Activated naive CD8-positive, alpha-beta T cell treated with anti-CD3 and anti-CD28 coated beads, Interleukin-2, amount 50 U/mL, for 24 hours (primary cell): ENCODE data around the gene APOB.
"Not testable (repeated sequence)": the region's sequence is repeated elsewhere in the genome, so short reads cannot be mapped to it uniquely, and the experiment has no call there.

ENCODE experiments used
- ATAC-seq: fragments of 150-1000 bp; cut with Tn5 transposase; one replicate; pipeline ENCODE4 v1.10.0; 2021
- DNase-seq: peaks from one replicate; pipeline ENCODE4 v3.0.0; 2021
- H3K27ac Mint-ChIP-seq: one replicate; pipeline ENCODE4 v1.8.0; 2021; ENCODE audit warnings: mild to moderate bottlenecking, mixed read lengths
- H3K27me3 Mint-ChIP-seq: one replicate; pipeline ENCODE4 v1.8.0; 2021; ENCODE audit warnings: mixed read lengths
- H3K36me3 Mint-ChIP-seq: one replicate; pipeline ENCODE4 v1.8.0; 2021; ENCODE audit warnings: low read depth, mixed read lengths
- H3K4me1 Mint-ChIP-seq: one replicate; pipeline ENCODE4 v1.8.0; 2021; ENCODE audit warnings: mixed read lengths
- H3K4me3 Mint-ChIP-seq: one replicate; pipeline ENCODE4 v1.8.0; 2021; ENCODE audit warnings: mild to moderate bottlenecking, moderate library complexity, mixed read lengths
- H3K9me3 Mint-ChIP-seq: one replicate; pipeline ENCODE4 v1.8.0; 2021; ENCODE audit warnings: mixed read lengths

Gene APOB

GRCh38 chr2:21030983-21031968 lies 12.6 kb downstream of the APOB start:
- no peak overlapping the region for H3K4me3 Mint-ChIP-seq
- DNase-seq (no peak), ATAC-seq (no peak)
- no peaks in the 10 kb centered on the region for H3K36me3 Mint-ChIP-seq
- no peaks in the 10 kb centered on the region for H3K9me3 Mint-ChIP-seq
- no peak overlapping the region for H3K27ac Mint-ChIP-seq
- H3K27me3 Mint-ChIP-seq: peaks cover 5% of the 10 kb centered on the region
- H3K4me1 Mint-ChIP-seq: no peaks in the 10 kb centered on the region

GRCh38 chr2:21029519-21029918 lies 14.4 kb downstream of the APOB start:
- H3K9me3 Mint-ChIP-seq: no peaks in the 10 kb centered on the region
- H3K4me3 Mint-ChIP-seq: no peak overlapping the region
- DNase-seq: no peak
- no peaks in the 10 kb centered on the region for H3K4me1 Mint-ChIP-seq
- peaks cover 2% of the 10 kb centered on the region for H3K27me3 Mint-ChIP-seq
- H3K27ac Mint-ChIP-seq: no peak overlapping the region
- no peak for ATAC-seq
- no peaks in the 10 kb centered on the region for H3K36me3 Mint-ChIP-seq

- not testable (repeated sequence) for H3K36me3 Mint-ChIP-seq, H3K4me3 Mint-ChIP-seq, H3K27me3 Mint-ChIP-seq, H3K9me3 Mint-ChIP-seq, ATAC-seq, DNase-seq, H3K4me1 Mint-ChIP-seq, H3K27ac Mint-ChIP-seq
These were observed 14.9 kb downstream of the APOB start for GRCh38 chr2:21028951-21029350.

- DNase-seq (no peak), ATAC-seq (no peak)
- no peak overlapping the region for H3K27ac Mint-ChIP-seq
- H3K4me3 Mint-ChIP-seq: no peak overlapping the region
- H3K27me3 Mint-ChIP-seq: peaks cover 2% of the 10 kb centered on the region
- H3K36me3 Mint-ChIP-seq: no peaks in the 10 kb centered on the region
- H3K9me3 Mint-ChIP-seq: no peaks in the 10 kb centered on the region
- no peaks in the 10 kb centered on the region for H3K4me1 Mint-ChIP-seq
These were observed 15.6 kb downstream of the APOB start for GRCh38 chr2:21028021-21028947.

- H3K4me3 Mint-ChIP-seq: no peak overlapping the region
- H3K4me1 Mint-ChIP-seq: no peaks in the 10 kb centered on the region
- no peak for ATAC-seq
- DNase-seq: no peak
- H3K27me3 Mint-ChIP-seq: peaks cover 2% of the 10 kb centered on the region
- no peaks in the 10 kb centered on the region for H3K36me3 Mint-ChIP-seq
- H3K27ac Mint-ChIP-seq: no peak overlapping the region
- H3K9me3 Mint-ChIP-seq: no peaks in the 10 kb centered on the region
These were observed 17.2 kb downstream of the APOB start for GRCh38 chr2:21026479-21027282.

- no peak for ATAC-seq
- Mint-ChIP-seq H3K4me3 (no peak overlapping the region), H3K27ac (no peak overlapping the region), H3K9me3 (no peaks in the 10 kb centered on the region), H3K36me3 (no peaks in the 10 kb centered on the region), H3K4me1 (no peaks in the 10 kb centered on the region), H3K27me3 (peaks cover 2% of the 10 kb centered on the region)
- no peak for DNase-seq
These were observed 18.0 kb downstream of the APOB start for GRCh38 chr2:21025690-21026478.

- no peak overlapping the region for H3K4me3 Mint-ChIP-seq
- no peak for DNase-seq
- no peaks in the 10 kb centered on the region for H3K9me3 Mint-ChIP-seq
- peaks cover 2% of the 10 kb centered on the region for H3K27me3 Mint-ChIP-seq
- no peak for ATAC-seq
- no peaks in the 10 kb centered on the region for H3K36me3 Mint-ChIP-seq
- H3K4me1 Mint-ChIP-seq: no peaks in the 10 kb centered on the region
- no peak overlapping the region for H3K27ac Mint-ChIP-seq
These were observed 19.0 kb downstream of the APOB start for GRCh38 chr2:21024722-21025389.

- peaks cover 2% of the 10 kb centered on the region for H3K27me3 Mint-ChIP-seq
- ATAC-seq (no peak), DNase-seq (no peak)
- no peaks in the 10 kb centered on the region for H3K9me3 Mint-ChIP-seq
- H3K4me1 Mint-ChIP-seq: no peaks in the 10 kb centered on the region
- no peaks in the 10 kb centered on the region for H3K36me3 Mint-ChIP-seq
- no peak overlapping the region for H3K27ac Mint-ChIP-seq
- H3K4me3 Mint-ChIP-seq: no peak overlapping the region
These were observed 19.7 kb downstream of the APOB start for GRCh38 chr2:21024198-21024597.

- no peak for ATAC-seq
- H3K4me3 Mint-ChIP-seq: no peak overlapping the region
These were observed 20.3 kb downstream of the APOB start for GRCh38 chr2:21023419-21024181.

GRCh38 chr2:21022792-21023367 lies 21.0 kb downstream of the APOB start:
- Mint-ChIP-seq H3K27ac (no peak overlapping the region), H3K27me3 (peaks cover 2% of the 10 kb centered on the region), H3K4me1 (no peaks in the 10 kb centered on the region), H3K4me3 (no peak overlapping the region), H3K9me3 (no peaks in the 10 kb centered on the region), H3K36me3 (no peaks in the 10 kb centered on the region)
- ATAC-seq (no peak), DNase-seq (no peak)

More at GRCh38 chr2:21023419-21024181, 20.3 kb downstream of the APOB start:
- Mint-ChIP-seq H3K9me3 (no peaks in the 10 kb centered on the region), H3K27me3 (peaks cover 2% of the 10 kb centered on the region), H3K27ac (no peak overlapping the region), H3K36me3 (no peaks in the 10 kb centered on the region), H3K4me1 (no peaks in the 10 kb centered on the region)
- DNase-seq: no peak

GRCh38 chr2:21021430-21021829 lies 22.4 kb downstream of the APOB start:
- no peak overlapping the region for H3K27ac Mint-ChIP-seq
- no peak for ATAC-seq
- DNase-seq: no peak

GRCh38 chr2:21020668-21021288 lies 23.1 kb downstream of the APOB start:
- Mint-ChIP-seq H3K36me3 (no peaks in the 10 kb centered on the region), H3K9me3 (no peaks in the 10 kb centered on the region), H3K4me3 (no peak overlapping the region), H3K27me3 (peaks cover 2% of the 10 kb centered on the region), H3K4me1 (no peaks in the 10 kb centered on the region), H3K27ac (no peak overlapping the region)
- ATAC-seq: no peak
- DNase-seq: no peak

More at GRCh38 chr2:21021430-21021829, 22.4 kb downstream of the APOB start:
- H3K4me3 Mint-ChIP-seq: no peak overlapping the region
- no peaks in the 10 kb centered on the region for H3K9me3 Mint-ChIP-seq
- no peaks in the 10 kb centered on the region for H3K36me3 Mint-ChIP-seq
- no peaks in the 10 kb centered on the region for H3K4me1 Mint-ChIP-seq
- peaks cover 2% of the 10 kb centered on the region for H3K27me3 Mint-ChIP-seq
